Liver (tissue), 3 donors: Measurements from ENCODE around the gene MORN2.

ENCODE experiments used
- ATF3 ChIP-seq: IDR thresholded peaks from 2 replicates; pipeline ENCODE4 v1.6.1; 2016; ENCODE audit warnings: antibody characterized with exemption
- CTCF ChIP-seq: fragments of 150-350 bp; IDR thresholded peaks from 2 replicates; pipeline ENCODE4 v1.5.1; 2017; ENCODE audit warnings: improper control_type of control experiment, low read depth, low read length; ENCODE audit not compliant: missing input control
- FOXA1 ChIP-seq: IDR thresholded peaks from 2 replicates; pipeline ENCODE4 v1.6.1; 2016; ENCODE audit warnings: antibody characterized with exemption
- GABPA ChIP-seq, 2 donors: IDR thresholded peaks in 1 of 2; conservative IDR thresholded peaks in 1 of 2; 2 replicates each; pipeline ENCODE4 v1.6.1; 2016; ENCODE audit warnings: antibody characterized with exemption in 2 of 2, mild to moderate bottlenecking in 1 of 2, moderate library complexity in 1 of 2
- RAD21 ChIP-seq, 2 donors: IDR thresholded peaks; 2 replicates each; pipeline ENCODE4 v1.6.1; 2016; ENCODE audit warnings: antibody characterized with exemption in 2 of 2, mild to moderate bottlenecking in 2 of 2
- REST ChIP-seq: IDR thresholded peaks from 2 replicates; pipeline ENCODE4 v1.6.1; 2016; ENCODE audit warnings: antibody characterized with exemption, mild to moderate bottlenecking
- SP1 ChIP-seq: IDR thresholded peaks from 2 replicates; pipeline ENCODE4 v1.6.1; 2018; ENCODE audit warnings: antibody characterized with exemption, mild to moderate bottlenecking
- TAF1 ChIP-seq: conservative IDR thresholded peaks from 2 replicates; pipeline ENCODE4 v1.6.1; 2016; ENCODE audit warnings: antibody characterized with exemption, mild to moderate bottlenecking
- ZBTB33 ChIP-seq: IDR thresholded peaks from 2 replicates; pipeline ENCODE4 v1.6.1; 2016; ENCODE audit warnings: antibody characterized with exemption
- donor health status: healthy.
- donor health status: healthy.

GRCh38 chr2:38930600-38930999 is 54.8 kb downstream of the MORN2 start:
- TF ChIP-seq CTCF: no peak
- no peak for TF ChIP-seq FOXA1
- no peak for TF ChIP-seq SP1
- TF ChIP-seq REST: no peak
- no peak for TF ChIP-seq GABPA (IDR thresholded peaks at IDR 0.05 in 1 of 2, conservative IDR thresholded peaks at IDR 0.05 in 1 of 2)
- TF ChIP-seq RAD21 (IDR thresholded peaks at IDR 0.05): no peak
- no peak for TF ChIP-seq ZBTB33
- TF ChIP-seq TAF1: no peak
- no peak for TF ChIP-seq ATF3
